HepG2 (cell line): ENCODE data around the gene CRHBP. TPM values are rescaled to one million over a fixed set of nuclear protein-coding genes. Genes with fewer than 3 reads are reported as not detected.

Experiments used
- ATAC-seq: fragments of 200-7000 bp; cut with Tn5 transposase; 3 replicates; pipeline ENCODE4 v1.9.1; 2020; ENCODE audit warnings: mild to moderate bottlenecking, moderate library complexity
- BruUV-seq: library from RNA; stranded (reverse); fragments of 400-500 nt; replicated peaks from 2 replicates; lab custom pipeline; 2021; lab: Mats Ljungman, UMichigan
- CTCF ChIA-PET: fragments of 300-600 bp; formaldehyde crosslinking; extraction: SDS; loops from one replicate; lab custom pipeline; 2021; ENCODE audit warnings: low total read pairs, inconsistent platforms, low intra/inter-chr PET ratio; lab: Yijun Ruan, JAX
- POLR2A ChIA-PET: fragments of 350-600 bp; sonication (Branson Sonifier 250); formaldehyde crosslinking; loops from one replicate; lab custom pipeline; 2020; ENCODE audit warnings: antibody characterized with exemption, inconsistent platforms; lab: Yijun Ruan, JAX
- DNase-seq: peaks from one replicate; pipeline ENCODE4 v3.0.0-alpha.2; 2015; ENCODE audit warnings: low spot score
- FAIRE-seq: peaks from 3 replicates; lab custom pipeline; 2011; peaks lifted over from hg19 to GRCh38; lab: Jason Lieb, UNC
- H2AFZ ChIP-seq: one replicate; pipeline ENCODE4 v1.6.1; 2011; ENCODE audit warnings: low read length, inconsistent platforms
- H3K27ac ChIP-seq: fragments of 300-600 bp; 3 replicates; pipeline ENCODE4 v1.8.0; 2011; ENCODE audit warnings: mixed run types, mild to moderate bottlenecking, mixed read lengths, low read length, inconsistent platforms; ENCODE audit not compliant: insufficient read depth; ENCODE audit errors: extremely low read length
- H3K27me3 ChIP-seq, 2 experiments: fragments of 200-600 bp in 1 of 2; 2 replicates in 1 of 2; 3 replicates in 1 of 2; pipeline versions ENCODE4 v1.6.0 to v1.8.0; 2011; ENCODE audit warnings: low read length in 2 of 2, mild to moderate bottlenecking in 2 of 2, moderate library complexity in 2 of 2, inconsistent platforms in 1 of 2; ENCODE audit not compliant: insufficient read depth in 2 of 2, control insufficient read depth in 1 of 2
- H3K36me3 ChIP-seq, 2 experiments: fragments of 200-600 bp in 1 of 2; replicated peaks in 1 of 2; 2 replicates in 1 of 2; 3 replicates in 1 of 2; pipeline versions ENCODE4 v1.5.1 to v1.8.0; 2011; ENCODE audit warnings: low read length in 2 of 2, inconsistent platforms in 1 of 2; ENCODE audit not compliant: insufficient read depth in 2 of 2, control insufficient read depth in 1 of 2
- H3K4me1 ChIP-seq: 2 replicates; pipeline ENCODE4 v1.5.1; 2012; ENCODE audit warnings: low read length, inconsistent platforms; ENCODE audit not compliant: insufficient read depth
- H3K4me2 ChIP-seq: 2 replicates; pipeline ENCODE4 v1.6.0; 2011; ENCODE audit warnings: low read depth, low read length, inconsistent platforms
- H3K4me3 ChIP-seq, 3 experiments: fragments of 200-600 bp in 1 of 3; sonication (generic), shearing (Covaris generic) in 1 of 3; replicated peaks in 1 of 3; 2 replicates each; pipeline ENCODE4 v1.5.1; 2011 to 2016; ENCODE audit warnings: low read length in 3 of 3, inconsistent platforms in 2 of 3, low read depth in 2 of 3, mild to moderate bottlenecking in 2 of 3, control low read depth in 1 of 3, mixed read lengths in 1 of 3; ENCODE audit not compliant: insufficient read depth in 1 of 3
- H3K79me2 ChIP-seq: one replicate; pipeline ENCODE4 v1.6.1; 2011; ENCODE audit warnings: low read length, inconsistent platforms; ENCODE audit not compliant: insufficient read depth
- H3K9ac ChIP-seq: 2 replicates; pipeline ENCODE4 v1.6.0; 2011; ENCODE audit warnings: mild to moderate bottlenecking, low read depth, low read length, inconsistent platforms; ENCODE audit not compliant: insufficient read depth
- H3K9me3 ChIP-seq: 2 replicates; pipeline ENCODE4 v1.5.1; 2012; ENCODE audit warnings: mild to moderate bottlenecking, low read length
- H4K20me1 ChIP-seq: 2 replicates; pipeline ENCODE4 v1.6.0; 2011; ENCODE audit warnings: inconsistent platforms, mild to moderate bottlenecking, low read length, moderate library complexity; ENCODE audit not compliant: insufficient read depth
- ARHGAP35 ChIP-seq: sonication (generic); formaldehyde crosslinking; IDR thresholded peaks from 2 replicates; pipeline ENCODE4 v1.9.0; 2022; ENCODE audit warnings: mild to moderate bottlenecking, inconsistent platforms, moderate library complexity, missing genetic modification reagents, borderline replicate concordance
- FOSL1 ChIP-seq: sonication (generic); formaldehyde crosslinking; IDR thresholded peaks from 2 replicates; pipeline ENCODE4 v1.9.0; 2021; ENCODE audit warnings: missing genetic modification reagents, borderline replicate concordance
- NPAS2 ChIP-seq: sonication (generic); formaldehyde crosslinking; IDR thresholded peaks from 2 replicates; pipeline ENCODE4 v1.8.0; 2022; ENCODE audit warnings: mild to moderate bottlenecking, missing genetic modification reagents, borderline replicate concordance
- ZNF33A ChIP-seq: sonication (generic); formaldehyde crosslinking; IDR thresholded peaks from 2 replicates; pipeline ENCODE4 v1.5.1; 2020; ENCODE audit warnings: missing genetic modification reagents, mild to moderate bottlenecking, moderate library complexity, borderline replicate concordance
- ZNF460 ChIP-seq: sonication (generic); formaldehyde crosslinking; IDR thresholded peaks from 2 replicates; pipeline ENCODE4 v1.5.1; 2020; ENCODE audit warnings: missing genetic modification reagents, mild to moderate bottlenecking, borderline replicate concordance
- ZNF737 ChIP-seq: sonication (generic); formaldehyde crosslinking; IDR thresholded peaks from 2 replicates; pipeline ENCODE4 v1.5.0; 2020; ENCODE audit warnings: missing genetic modification reagents, mild to moderate bottlenecking, borderline replicate concordance
- ZNF83 ChIP-seq: sonication (generic); formaldehyde crosslinking; IDR thresholded peaks from 2 replicates; pipeline ENCODE4 v1.4.0; 2020; ENCODE audit warnings: missing genetic modification reagents, mild to moderate bottlenecking, borderline replicate concordance
- WGBS: methylation state at CpG from one replicate; pipeline ENCODE4 v1.1.6; 2017; ENCODE audit warnings: low lambda C conversion rate; 5-methylcytosine and 5-hydroxymethylcytosine counted together
- in situ Hi-C: cut with HindIII; loops from 2 replicates; pipeline ENCODE4 v1.10.0; 2017; ENCODE audit warnings: low pct_unique_long_range_greater_than_20kb; ENCODE audit not compliant: extremely low pct_ligation_motif_present
- intact Hi-C: fragments of 100-400 bp; cut with micrococcal nuclease; formaldehyde crosslinking; loops from one replicate; pipeline ENCODE4 v1.10.0; 2022; ENCODE audit not compliant: unreplicated experiment
- polyA plus RNA-seq, 8 experiments: library from polyadenylated mRNA; depleted of rRNA in 3 of 8; stranded (reverse) in 7 of 8; unstranded in 1 of 8; fragments of >200 nt; fragmentation: Illumina TruSeq in 4 of 8; extraction: Trizol in 4 of 8; gene quantifications; 2 replicates each; pipeline versions ENCODE4 v1.2.1 to v1.2.3, GENCODE V29; 2011 to 2016; ENCODE audit warnings: low read depth in 4 of 8, missing spikeins in 1 of 8, mixed read lengths in 1 of 8; ENCODE audit not compliant: insufficient read depth in 1 of 8
- total RNA-seq, 5 experiments: library from RNA; depleted of rRNA; stranded (reverse); fragments of >200 nt; fragmentation: Illumina TruSeq; extraction: Trizol; gene quantifications; 2 replicates each; pipeline ENCODE4 v1.2.3, GENCODE V29; 2016; ENCODE audit warnings: low read depth in 1 of 5
- TF ChIP-seq, protein P1 (sequence below): IDR thresholded peaks from 2 replicates; pipeline ENCODE4 v1.6.1; 2012; ENCODE audit warnings: inconsistent platforms
- TF ChIP-seq, protein P2 (sequence below): sonication (generic); formaldehyde crosslinking; IDR thresholded peaks from 2 replicates; pipeline ENCODE4 v1.4.0; 2020; ENCODE audit warnings: low read depth, mild to moderate bottlenecking, missing genetic modification reagents
- TF ChIP-seq, protein P3 (sequence below): sonication (generic); formaldehyde crosslinking; IDR thresholded peaks from 2 replicates; pipeline ENCODE4 v1.8.1; 2023; ENCODE audit warnings: mild to moderate bottlenecking, missing genetic modification reagents, borderline replicate concordance

The CRHBP gene
- total and polyA plus RNA-seq, 2 of the 13 experiments (the other 11 are each of a cell fraction or from before 2014, with no cell fraction given): not detected

DNA sequence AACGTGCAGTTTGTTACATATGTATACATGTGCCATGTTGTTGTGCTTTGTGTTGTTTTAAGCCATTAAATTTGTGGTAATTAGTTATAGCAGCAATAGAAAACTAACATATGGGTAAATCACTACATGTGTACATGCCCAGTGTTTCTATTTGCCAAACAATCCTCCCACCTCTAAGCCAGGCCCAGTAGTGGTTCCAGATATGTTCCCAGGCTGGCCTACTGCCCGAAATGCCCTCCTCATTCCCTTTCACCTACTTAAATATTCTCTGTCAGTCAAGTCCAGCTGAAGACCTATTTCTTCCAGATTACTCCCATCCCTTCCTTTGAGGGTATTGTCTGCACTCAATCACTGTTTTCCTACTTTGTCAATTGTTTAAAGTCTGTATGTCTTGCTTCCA, 53.3 kb downstream of the CRHBP start:
- H3K27me3 ChIP-seq: peaks cover 0 to 4% of the 10 kb centered on the region in 2 experiments; a peak in 1 of 5 replicates
- no peak overlapping the region for H2AFZ ChIP-seq
- ChIA-PET CTCF (no interaction called here), POLR2A (no interaction called here)
- no peaks in the 10 kb centered on the region for H3K79me2 ChIP-seq
- no peak overlapping the region for H3K4me2 ChIP-seq
- intact Hi-C loops: no loop called here
- DNase-seq: no peak
- no peak overlapping the region for H3K27ac ChIP-seq
- no peak for ATAC-seq
- TF ChIP-seq, protein P1, sequence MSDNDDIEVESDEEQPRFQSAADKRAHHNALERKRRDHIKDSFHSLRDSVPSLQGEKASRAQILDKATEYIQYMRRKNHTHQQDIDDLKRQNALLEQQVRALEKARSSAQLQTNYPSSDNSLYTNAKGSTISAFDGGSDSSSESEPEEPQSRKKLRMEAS: no peak
- TF ChIP-seq, protein P2, sequence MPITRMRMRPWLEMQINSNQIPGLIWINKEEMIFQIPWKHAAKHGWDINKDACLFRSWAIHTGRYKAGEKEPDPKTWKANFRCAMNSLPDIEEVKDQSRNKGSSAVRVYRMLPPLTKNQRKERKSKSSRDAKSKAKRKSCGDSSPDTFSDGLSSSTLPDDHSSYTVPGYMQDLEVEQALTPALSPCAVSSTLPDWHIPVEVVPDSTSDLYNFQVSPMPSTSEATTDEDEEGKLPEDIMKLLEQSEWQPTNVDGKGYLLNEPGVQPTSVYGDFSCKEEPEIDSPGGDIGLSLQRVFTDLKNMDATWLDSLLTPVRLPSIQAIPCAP (CRISPR knock-in tag): no peak
- TF ChIP-seq NPAS2 (CRISPR knock-in tag): no peak
- no peak for TF ChIP-seq ARHGAP35 (CRISPR knock-in tag)
- TF ChIP-seq ZNF83 (CRISPR knock-in tag): no peak
- TF ChIP-seq ZNF33A (CRISPR knock-in tag): no peak
- TF ChIP-seq, protein P3, sequence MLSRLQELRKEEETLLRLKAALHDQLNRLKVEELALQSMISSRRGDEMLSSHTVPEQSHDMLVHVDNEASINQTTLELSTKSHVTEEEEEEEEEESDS: no peak
- no peak for TF ChIP-seq FOSL1 (CRISPR knock-in tag)
- no peak for TF ChIP-seq ZNF737 (CRISPR knock-in tag)
- no peak for TF ChIP-seq ZNF460 (CRISPR knock-in tag)
- no TSS peak for BruUV-seq
- in situ Hi-C loops: no loop called here
- no peak overlapping the region for H3K9ac ChIP-seq
- no peaks in the 10 kb centered on the region for H3K9me3 ChIP-seq
- no peaks in the 10 kb centered on the region for H3K4me1 ChIP-seq
- 0% methylated on average over 2 of the region's 2 CpGs for WGBS
- no peak for FAIRE-seq
- H4K20me1 ChIP-seq: no peaks in the 10 kb centered on the region
- H3K4me3 ChIP-seq: no peak overlapping the region
- no peaks in the 10 kb centered on the region for H3K36me3 ChIP-seq
